ENCODE measurements around the gene CTNNA2.

DNA sequence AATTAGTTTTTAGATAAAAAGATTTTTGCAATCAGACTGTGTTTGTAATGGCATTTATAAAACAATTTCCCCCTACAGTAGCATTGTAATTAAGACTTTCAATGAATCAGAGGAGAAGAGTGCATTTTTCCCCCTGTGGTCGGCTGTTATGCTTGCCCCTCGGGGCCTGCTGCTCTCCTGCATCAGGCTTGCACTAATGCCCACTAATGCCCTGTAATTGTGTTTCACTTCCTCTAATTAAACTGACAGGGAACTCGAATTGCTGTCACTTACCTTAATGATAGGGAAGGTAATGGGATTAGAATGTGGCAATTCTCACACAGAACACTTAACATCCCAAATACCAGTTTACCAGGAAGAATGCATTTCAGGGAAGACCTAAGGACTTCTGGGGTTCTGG, 852.9 kb downstream of the CTNNA2 start:
- TF ChIP-seq, protein P1, sequence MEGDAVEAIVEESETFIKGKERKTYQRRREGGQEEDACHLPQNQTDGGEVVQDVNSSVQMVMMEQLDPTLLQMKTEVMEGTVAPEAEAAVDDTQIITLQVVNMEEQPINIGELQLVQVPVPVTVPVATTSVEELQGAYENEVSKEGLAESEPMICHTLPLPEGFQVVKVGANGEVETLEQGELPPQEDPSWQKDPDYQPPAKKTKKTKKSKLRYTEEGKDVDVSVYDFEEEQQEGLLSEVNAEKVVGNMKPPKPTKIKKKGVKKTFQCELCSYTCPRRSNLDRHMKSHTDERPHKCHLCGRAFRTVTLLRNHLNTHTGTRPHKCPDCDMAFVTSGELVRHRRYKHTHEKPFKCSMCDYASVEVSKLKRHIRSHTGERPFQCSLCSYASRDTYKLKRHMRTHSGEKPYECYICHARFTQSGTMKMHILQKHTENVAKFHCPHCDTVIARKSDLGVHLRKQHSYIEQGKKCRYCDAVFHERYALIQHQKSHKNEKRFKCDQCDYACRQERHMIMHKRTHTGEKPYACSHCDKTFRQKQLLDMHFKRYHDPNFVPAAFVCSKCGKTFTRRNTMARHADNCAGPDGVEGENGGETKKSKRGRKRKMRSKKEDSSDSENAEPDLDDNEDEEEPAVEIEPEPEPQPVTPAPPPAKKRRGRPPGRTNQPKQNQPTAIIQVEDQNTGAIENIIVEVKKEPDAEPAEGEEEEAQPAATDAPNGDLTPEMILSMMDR (IDR thresholded peaks at IDR 0.05): no peak
- no peak for TF ChIP-seq POLR2A (IDR thresholded peaks at IDR 0.05)

Data from right lobe of liver (tissue), 4 donors.